Measurements from ENCODE around the gene ATIC.

ATIC gene

DNA sequence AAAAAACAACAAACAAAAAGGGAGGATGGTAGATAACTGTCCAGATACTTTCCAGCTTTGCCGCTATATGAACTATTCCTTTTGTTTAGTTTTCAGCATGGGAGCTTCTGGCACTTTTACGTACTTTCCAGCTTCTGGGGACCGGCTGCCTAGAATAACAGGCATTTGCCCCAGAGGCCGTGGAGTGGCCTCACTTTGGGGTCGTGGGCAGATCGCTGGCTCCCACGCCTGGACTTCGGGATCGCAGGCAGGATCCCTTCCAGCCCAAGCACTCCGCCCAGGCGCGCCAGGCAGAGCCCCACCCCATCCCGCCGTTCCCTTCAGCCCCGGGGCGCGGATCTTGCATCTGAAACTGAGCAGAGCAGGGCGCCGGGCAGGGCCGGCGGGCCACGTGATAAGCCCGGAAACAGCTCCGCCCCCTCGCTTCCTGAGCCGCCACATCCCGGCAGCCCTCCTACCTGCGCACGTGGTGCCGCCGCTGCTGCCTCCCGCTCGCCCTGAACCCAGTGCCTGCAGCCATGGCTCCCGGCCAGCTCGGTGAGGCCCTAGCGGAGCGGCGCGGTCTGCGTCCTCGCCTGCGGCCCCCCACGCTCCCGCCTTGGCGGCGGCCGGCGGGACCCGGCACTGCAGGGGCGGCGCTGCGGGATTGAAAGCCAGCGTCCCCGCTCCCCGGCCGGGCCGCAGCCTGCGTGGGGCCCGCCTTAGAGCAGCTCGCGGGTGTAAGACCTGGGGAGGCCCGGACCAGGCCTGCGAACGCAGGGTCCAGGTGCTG, at the start of gene ATIC:
ATIC (plus strand) TSS at position 435 of the 772 bp plus-strand sequence; CDS start at position 519, 84 bp downstream.
- no peak for TF ChIP-seq ZNF274 (IDR thresholded peaks at IDR 0.05; ENCODE audit: low read depth, low read length)
- H3K4me3 ChIP-seq (ENCODE audit: low read length) = peak within 1 kb of the TSS; percentile 86

DNA sequence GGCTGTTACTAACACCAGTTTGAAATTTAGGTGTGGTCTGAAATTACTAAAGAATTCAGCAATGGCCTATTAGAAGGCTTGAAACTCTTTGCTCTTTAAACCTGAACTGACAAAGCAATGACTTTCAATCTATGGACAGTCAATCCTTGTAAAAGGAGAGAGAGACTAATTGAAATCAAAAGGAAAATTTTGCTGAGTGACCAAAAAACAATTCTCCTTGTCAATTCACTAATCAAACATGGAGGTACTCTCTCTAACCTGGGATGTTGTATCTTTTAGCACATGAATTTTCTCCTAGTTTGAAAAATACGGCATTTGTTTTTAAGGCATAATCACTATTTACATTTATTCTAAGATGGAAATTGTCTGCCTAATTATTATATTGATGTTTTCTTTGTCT, 49.6 kb upstream of the ATIC start:
- no peak overlapping the region for H3K4me3 ChIP-seq (ENCODE audit: low read length)
- no peak for TF ChIP-seq ZNF274 (IDR thresholded peaks at IDR 0.05; ENCODE audit: low read depth, low read length)

DNA sequence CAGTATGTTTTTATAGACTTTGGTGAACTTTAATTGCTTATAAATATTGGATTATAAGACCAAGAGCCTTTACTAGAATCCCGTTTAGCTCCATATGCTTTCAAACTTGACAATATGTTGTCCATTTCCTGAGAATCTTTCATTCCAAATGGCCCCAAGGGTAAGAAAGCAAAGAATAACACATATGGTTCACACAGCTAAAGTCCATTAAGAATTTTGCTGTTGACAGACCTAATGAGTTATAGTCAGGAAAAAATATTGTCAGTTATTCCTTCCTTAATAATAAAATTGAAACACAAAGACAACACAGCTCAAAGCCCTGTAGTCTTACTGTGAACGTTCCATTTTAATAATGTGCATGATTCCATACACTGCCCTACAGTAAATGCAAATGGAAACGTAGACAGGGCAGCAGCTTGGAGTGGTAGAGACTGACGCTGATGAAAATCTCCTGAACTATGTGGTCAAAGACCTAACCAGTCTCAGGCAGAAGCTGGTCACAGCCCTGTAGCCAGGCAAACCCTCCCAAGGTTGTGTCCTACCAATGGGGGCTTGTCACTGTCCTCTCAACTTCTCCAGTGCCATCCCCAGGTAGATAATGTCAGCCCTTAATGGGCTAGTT, 49.0 kb upstream of the ATIC start:
- TF ChIP-seq ZNF274 (IDR thresholded peaks at IDR 0.05; ENCODE audit: low read depth, low read length) = no peak
- no peak overlapping the region for H3K4me3 ChIP-seq (ENCODE audit: low read length)

DNA sequence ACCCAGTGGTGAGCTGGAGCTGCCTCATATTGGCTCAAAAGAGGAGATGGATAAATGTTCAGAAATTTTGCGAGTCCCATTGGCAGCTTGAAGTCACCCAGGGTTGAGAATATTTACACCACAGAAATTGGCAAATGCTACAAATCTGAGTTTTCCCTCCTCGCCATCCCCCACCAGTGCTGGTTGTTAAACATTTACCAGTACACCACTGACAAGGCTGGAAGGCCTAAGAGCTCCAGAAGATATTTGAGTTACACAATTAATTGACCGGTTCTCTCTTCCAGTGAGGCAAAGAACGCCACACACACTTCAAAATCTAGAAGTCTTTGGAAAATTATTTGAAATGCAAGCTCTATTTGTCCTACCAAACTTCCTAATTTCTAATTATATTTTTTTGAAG, 47.5 kb upstream of the ATIC start:
- TF ChIP-seq ZNF274 (IDR thresholded peaks at IDR 0.05; ENCODE audit: low read depth, low read length) = no peak
- no peak overlapping the region for H3K4me3 ChIP-seq (ENCODE audit: low read length)

DNA sequence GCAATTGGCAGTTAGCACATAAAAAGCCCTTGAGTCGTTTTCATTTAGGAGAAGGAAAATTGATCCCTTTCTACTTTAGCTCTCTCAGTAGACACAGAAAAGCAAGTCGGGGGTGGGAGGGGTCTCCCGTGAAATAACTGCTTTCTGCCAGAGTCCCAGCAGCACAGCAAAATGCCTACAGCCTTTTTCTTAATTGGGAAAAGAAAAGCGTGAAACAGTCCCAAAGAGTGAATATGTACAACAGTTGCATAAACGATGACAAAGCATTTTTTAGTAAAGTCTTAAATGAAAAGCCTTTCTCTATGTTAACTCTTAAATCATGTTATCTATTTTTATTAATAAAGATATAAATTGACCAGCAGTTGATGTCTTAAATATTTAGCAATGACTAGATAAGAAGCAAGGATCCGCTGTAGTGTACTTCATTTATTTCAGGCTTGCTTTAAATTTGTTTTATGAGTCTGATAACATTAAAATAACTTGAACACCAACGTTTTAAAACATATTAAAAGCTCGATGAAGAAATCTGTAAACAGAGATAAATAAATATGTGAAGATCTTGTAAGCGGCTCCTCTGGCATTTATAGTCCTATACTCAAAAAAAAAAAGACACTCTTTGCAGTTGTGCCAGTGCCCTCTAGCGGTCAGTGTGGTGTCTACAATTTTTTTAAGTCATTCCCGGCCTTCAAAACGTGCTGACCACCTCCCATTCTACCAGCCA, 42.3 kb upstream of the ATIC start:
- no peak overlapping the region for H3K4me3 ChIP-seq (ENCODE audit: low read length)
- no peak for TF ChIP-seq ZNF274 (IDR thresholded peaks at IDR 0.05; ENCODE audit: low read depth, low read length)

DNA sequence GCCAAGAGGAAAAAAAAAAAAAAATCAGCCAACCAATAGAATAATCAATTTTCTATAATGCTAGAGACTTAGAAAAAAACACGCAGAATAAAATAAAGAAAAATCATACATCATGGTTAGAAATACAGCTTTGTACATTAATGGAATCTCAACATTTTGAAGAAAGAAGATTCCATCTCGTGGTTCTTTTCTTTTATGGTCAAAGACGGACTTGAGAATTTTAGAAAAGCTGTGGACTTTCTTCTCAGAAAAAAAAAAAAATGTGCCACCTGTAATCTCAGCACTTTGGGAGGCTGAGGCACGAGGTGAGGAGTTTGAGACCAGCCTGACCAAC, 41.8 kb upstream of the ATIC start:
- no peak overlapping the region for H3K4me3 ChIP-seq (ENCODE audit: low read length)
- TF ChIP-seq ZNF274 (IDR thresholded peaks at IDR 0.05; ENCODE audit: low read depth, low read length) = no peak

DNA sequence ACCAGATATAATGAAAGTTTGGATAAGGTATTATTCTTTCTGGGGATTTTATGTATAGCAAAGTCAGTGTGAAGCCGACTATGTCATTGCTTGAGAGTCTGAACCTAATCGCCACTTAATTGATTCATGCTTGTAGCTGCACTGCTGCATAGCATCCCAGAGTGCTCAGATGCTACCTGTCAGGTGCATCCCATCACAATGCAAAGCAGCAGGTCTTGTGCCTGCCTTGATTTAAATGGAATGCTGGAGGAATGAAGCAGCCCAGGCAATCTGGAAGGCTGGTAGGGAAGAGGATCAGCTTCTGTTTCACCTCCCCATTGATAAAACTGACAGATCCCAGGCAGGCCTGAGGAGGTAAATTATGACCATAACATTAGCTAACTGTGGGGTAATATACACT, 40.4 kb upstream of the ATIC start:
- TF ChIP-seq ZNF274 (IDR thresholded peaks at IDR 0.05; ENCODE audit: low read depth, low read length) = no peak
- no peak overlapping the region for H3K4me3 ChIP-seq (ENCODE audit: low read length)

DNA sequence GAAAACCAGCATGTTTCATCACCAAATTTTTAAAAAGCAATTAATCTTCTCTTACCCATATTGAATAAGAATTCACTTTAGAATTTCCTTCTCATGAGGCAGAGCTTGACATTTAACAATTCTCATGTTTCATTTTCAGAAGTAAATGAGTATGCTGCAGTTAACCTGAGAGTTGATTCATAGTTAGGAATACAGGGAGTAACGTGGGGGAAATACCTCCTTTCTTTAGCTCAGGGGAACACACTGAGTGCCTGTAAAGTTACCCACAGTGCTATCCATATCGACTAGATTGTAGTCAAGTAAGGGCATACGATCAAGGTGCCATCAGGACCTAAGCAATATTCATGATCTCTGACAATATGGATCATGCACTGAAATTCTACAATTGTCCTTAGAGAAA, 38.9 kb upstream of the ATIC start:
- TF ChIP-seq ZNF274 (IDR thresholded peaks at IDR 0.05; ENCODE audit: low read depth, low read length) = no peak
- H3K4me3 ChIP-seq (ENCODE audit: low read length) = no peak overlapping the region

DNA sequence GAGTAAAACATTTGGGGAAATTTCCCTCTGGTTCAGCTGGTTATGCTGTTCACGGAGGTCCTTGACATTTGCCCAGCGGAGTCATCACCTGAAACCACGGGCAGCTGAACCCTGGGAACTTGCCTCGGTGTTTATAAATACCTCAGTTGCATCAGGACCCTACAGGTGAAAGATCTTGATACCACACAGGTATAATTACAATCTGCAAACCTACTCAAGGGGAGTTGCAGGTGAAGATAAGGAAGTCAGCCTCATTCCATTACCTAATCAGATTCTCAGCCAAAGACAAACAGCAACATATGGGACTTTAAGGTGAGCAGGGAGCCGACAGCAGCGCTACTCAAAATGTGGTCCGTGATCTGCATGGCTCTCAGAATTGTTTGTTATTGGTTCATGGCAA, 37.0 kb upstream of the ATIC start:
- no peak for TF ChIP-seq ZNF274 (IDR thresholded peaks at IDR 0.05; ENCODE audit: low read depth, low read length)
- H3K4me3 ChIP-seq (ENCODE audit: low read length) = no peak overlapping the region

DNA sequence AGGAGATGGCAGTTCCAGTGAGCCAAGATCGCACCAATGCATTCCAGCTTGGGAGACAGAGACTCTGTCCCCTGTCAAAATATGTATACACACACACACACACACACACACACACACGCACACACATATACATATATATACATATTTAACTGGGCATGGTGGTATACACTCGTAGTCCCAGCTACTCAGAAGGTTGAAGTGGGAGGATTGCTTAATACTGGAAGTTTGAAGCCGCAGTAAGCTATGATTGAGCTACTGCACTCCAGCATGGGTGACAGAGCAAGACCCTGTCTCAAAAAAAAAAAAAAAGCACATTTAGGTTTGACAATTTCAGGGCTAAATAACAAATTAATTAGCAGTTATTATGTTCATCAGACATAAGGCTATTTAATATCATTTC, 36.0 kb upstream of the ATIC start:
- no peak for TF ChIP-seq ZNF274 (IDR thresholded peaks at IDR 0.05; ENCODE audit: low read depth, low read length)
- no peak overlapping the region for H3K4me3 ChIP-seq (ENCODE audit: low read length)

DNA sequence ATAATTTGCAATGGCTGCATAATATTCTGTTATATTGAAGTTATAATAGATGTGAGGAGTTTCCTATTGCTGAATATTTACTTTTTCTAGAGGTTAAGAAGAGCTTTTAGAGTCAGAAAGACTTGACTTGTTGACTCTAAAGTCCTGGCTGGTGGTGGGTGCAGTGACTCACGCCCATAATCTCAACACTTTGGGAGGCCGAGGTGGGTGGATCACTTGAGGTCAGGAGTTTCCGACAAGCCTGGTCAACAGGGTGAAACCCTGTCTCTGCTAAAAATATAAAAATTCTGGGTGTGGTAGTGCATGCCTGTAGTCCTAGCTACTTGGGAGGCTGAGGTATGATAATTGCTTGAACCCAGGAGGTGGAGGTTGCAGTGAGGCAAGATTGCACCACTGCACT, 33.9 kb upstream of the ATIC start:
- H3K4me3 ChIP-seq (ENCODE audit: low read length) = no peak overlapping the region
- no peak for TF ChIP-seq ZNF274 (IDR thresholded peaks at IDR 0.05; ENCODE audit: low read depth, low read length)

DNA sequence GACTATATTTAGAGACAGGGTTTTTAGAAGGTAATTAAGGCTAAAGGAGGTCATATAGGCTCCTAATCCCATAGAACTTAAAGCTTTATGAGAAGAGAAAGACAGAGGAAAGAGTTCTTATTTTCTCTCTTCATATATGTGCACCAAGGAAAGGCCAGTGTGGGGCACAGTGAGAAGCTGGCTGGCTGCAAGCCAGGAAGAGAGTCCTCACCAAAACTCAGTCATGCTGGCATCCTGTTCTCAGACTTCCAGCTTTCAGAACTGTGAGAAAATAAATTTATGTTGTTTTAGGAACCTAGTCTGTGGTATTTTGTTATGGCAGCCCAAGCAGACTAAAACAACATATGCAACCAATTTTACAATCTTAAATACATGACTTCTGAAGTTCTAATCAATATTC, 31.5 kb upstream of the ATIC start:
- H3K4me3 ChIP-seq (ENCODE audit: low read length) = no peak overlapping the region
- no peak for TF ChIP-seq ZNF274 (IDR thresholded peaks at IDR 0.05; ENCODE audit: low read depth, low read length)

DNA sequence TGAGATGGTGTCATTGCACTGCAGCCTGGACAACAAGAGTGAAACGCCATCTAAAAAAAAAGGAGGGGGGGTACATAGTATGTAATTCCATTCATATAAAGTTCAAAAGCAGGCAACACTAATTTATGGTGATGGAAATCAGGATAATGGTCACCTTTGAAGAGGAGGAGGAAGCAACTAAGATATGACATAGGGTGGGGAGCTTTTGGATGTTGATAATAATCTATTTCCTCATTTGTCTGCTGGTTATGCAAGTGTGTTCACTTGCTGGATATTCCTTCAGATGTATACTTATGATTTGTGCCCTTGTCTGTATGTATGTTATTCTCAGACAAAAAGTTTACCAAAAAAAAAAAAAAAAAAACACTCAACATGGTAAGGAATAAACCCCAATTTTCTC, 28.6 kb upstream of the ATIC start:
- no peak for TF ChIP-seq ZNF274 (IDR thresholded peaks at IDR 0.05; ENCODE audit: low read depth, low read length)
- no peak overlapping the region for H3K4me3 ChIP-seq (ENCODE audit: low read length)

DNA sequence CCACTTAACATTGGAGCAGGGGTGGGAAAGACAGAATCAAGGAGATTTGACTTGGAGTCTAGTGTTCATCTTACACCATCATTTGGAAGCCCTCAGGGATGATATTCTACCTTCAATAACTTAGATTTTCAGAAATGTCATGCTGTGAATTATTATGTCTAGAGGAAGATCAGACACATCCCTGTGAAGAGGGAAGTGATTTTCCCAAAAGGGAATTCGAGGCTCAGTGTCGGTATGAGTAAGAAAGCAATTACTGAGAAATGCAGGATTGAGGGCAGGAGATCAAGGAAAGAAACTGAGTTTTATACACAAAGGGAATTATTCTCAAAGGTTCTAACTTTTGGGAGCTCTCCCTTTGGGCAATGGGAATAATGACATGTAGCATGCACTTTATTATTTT, 25.6 kb upstream of the ATIC start:
- H3K4me3 ChIP-seq (ENCODE audit: low read length) = no peak overlapping the region
- TF ChIP-seq ZNF274 (IDR thresholded peaks at IDR 0.05; ENCODE audit: low read depth, low read length) = no peak
